ENCODE results near the gene CDH6.

DNA sequence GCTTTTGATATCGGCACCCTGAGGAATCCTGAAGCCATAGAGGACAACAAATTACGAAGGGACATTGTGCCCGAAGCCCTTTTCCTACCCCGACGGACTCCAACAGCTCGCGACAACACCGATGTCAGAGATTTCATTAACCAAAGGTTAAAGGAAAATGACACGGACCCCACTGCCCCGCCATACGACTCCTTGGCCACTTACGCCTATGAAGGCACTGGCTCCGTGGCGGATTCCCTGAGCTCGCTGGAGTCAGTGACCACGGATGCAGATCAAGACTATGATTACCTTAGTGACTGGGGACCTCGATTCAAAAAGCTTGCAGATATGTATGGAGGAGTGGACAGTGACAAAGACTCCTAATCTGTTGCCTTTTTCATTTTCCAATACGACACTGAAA is 129.5 kb downstream of the CDH6 start:
- TF ChIP-seq CHD2 (IDR thresholded peaks at IDR 0.05; ENCODE audit: low read length, partially characterized antibody) (no peak), GATA2 (CRISPR knock-in tag; IDR thresholded peaks at IDR 0.05) (no peak), EZH2phosphoT487 (IDR thresholded peaks at IDR 0.05; ENCODE audit: borderline replicate concordance, low read depth) (no peak), POLR2AphosphoS5 (IDR thresholded peaks at IDR 0.05; ENCODE audit: low read depth, low read length) (no peak), RAD21 (IDR thresholded peaks at IDR 0.05; ENCODE audit: low read length) (no peak)
- TF ChIP-seq, protein P1, sequence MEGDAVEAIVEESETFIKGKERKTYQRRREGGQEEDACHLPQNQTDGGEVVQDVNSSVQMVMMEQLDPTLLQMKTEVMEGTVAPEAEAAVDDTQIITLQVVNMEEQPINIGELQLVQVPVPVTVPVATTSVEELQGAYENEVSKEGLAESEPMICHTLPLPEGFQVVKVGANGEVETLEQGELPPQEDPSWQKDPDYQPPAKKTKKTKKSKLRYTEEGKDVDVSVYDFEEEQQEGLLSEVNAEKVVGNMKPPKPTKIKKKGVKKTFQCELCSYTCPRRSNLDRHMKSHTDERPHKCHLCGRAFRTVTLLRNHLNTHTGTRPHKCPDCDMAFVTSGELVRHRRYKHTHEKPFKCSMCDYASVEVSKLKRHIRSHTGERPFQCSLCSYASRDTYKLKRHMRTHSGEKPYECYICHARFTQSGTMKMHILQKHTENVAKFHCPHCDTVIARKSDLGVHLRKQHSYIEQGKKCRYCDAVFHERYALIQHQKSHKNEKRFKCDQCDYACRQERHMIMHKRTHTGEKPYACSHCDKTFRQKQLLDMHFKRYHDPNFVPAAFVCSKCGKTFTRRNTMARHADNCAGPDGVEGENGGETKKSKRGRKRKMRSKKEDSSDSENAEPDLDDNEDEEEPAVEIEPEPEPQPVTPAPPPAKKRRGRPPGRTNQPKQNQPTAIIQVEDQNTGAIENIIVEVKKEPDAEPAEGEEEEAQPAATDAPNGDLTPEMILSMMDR (IDR thresholded peaks at IDR 0.05) = no peak
- TF ChIP-seq, protein P2, sequence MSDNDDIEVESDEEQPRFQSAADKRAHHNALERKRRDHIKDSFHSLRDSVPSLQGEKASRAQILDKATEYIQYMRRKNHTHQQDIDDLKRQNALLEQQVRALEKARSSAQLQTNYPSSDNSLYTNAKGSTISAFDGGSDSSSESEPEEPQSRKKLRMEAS (IDR thresholded peaks at IDR 0.05; ENCODE audit: low read depth) = no peak
- TF ChIP-seq, protein P3, sequence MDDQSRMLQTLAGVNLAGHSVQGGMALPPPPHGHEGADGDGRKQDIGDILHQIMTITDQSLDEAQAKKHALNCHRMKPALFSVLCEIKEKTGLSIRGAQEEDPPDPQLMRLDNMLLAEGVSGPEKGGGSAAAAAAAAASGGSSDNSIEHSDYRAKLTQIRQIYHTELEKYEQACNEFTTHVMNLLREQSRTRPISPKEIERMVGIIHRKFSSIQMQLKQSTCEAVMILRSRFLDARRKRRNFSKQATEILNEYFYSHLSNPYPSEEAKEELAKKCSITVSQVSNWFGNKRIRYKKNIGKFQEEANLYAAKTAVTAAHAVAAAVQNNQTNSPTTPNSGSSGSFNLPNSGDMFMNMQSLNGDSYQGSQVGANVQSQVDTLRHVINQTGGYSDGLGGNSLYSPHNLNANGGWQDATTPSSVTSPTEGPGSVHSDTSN (IDR thresholded peaks at IDR 0.05) = no peak
